GM12891 (cell line): ENCODE data around the gene IZUMO1.

Source experiments
- POLR2A ChIP-seq: IDR thresholded peaks from 2 replicates; pipeline ENCODE4 v1.6.1; 2011; ENCODE audit warnings: low read depth, low read length, control low read depth
- POLR2AphosphoS5 ChIP-seq: IDR thresholded peaks from 2 replicates; pipeline ENCODE4 v1.6.1; 2011; ENCODE audit warnings: low read depth, low read length, control low read depth
- TAF1 ChIP-seq: IDR thresholded peaks from 2 replicates; pipeline ENCODE4 v1.6.1; 2011; ENCODE audit warnings: low read depth, low read length, control low read depth

GRCh38 chr19:48720251-48720612, 26.5 kb downstream of the IZUMO1 start:
- TF ChIP-seq TAF1: no peak
- no peak for TF ChIP-seq POLR2A
- no peak for TF ChIP-seq POLR2AphosphoS5
